Measurements from ENCODE around the gene EDAR.
A peak's percentile ranks its signal among the peaks of the same experiment; 100 is the strongest.

EDAR gene

DNA sequence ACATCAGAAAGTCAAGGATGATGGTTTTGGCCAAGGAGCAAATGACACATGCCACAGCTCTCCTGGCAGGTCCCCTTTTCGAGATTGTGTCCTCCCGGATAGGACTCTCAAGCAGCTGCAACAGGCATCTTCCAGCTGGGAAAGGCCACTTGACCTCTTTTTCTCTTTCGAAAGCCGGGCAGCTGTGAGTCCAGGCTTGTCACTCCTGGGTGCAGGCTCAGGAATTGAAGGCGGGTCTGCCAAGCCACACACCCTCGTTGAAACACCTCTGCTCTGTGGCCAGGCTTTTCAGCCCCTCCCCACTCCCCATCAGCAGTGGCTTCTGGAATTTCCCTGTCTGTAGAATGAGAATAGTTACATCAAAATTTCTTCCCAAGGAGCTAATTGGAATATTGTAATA, 104.4 kb downstream of the EDAR start:
- peak; percentile 6 for DNase-seq

GRCh38 chr2:108878276-108878675, 110.7 kb downstream of the EDAR start:
- H4K91ac ChIP-seq (ENCODE audit: low read length), result no peak overlapping the region
- H3K27ac ChIP-seq (ENCODE audit: low read length, poor library complexity, severe bottlenecking), result no peak overlapping the region
- WGBS, result 50% methylated on average over 2 of the region's 2 CpGs
- H2BK15ac ChIP-seq (ENCODE audit: low read depth, poor library complexity, severe bottlenecking), result no peak overlapping the region
- H3K9ac ChIP-seq (ENCODE audit: low read length), result no peak overlapping the region
- no peak overlapping the region for H2BK5ac ChIP-seq (ENCODE audit: low read depth, low read length, poor library complexity, severe bottlenecking)
- no peak overlapping the region for H3K4ac ChIP-seq (ENCODE audit: low read depth in 1 of 2, low read length in 2 of 2)
- H3K14ac ChIP-seq (ENCODE audit: low read length in 2 of 2), result no peak overlapping the region
- H3K23ac ChIP-seq (ENCODE audit: low read length in 2 of 2), result no peak overlapping the region
- peaks cover 29% of the 10 kb centered on the region for H3K9me3 ChIP-seq (ENCODE audit: control insufficient read depth, low read length)
- H2AFZ ChIP-seq (ENCODE audit: low read depth, low read length), result no peak overlapping the region
- H2BK120ac ChIP-seq (ENCODE audit: low read depth, low read length), result no peak overlapping the region
- no peaks in the 10 kb centered on the region for H3K4me1 ChIP-seq (ENCODE audit: control insufficient read depth, insufficient read depth, low read depth, low read length)
- H3K18ac ChIP-seq (ENCODE audit: low read depth in 1 of 2, low read length in 2 of 2), result no peak overlapping the region
- H4K8ac ChIP-seq (ENCODE audit: low read length), result no peak overlapping the region
- no peak for DNase-seq
- no peak overlapping the region for H3K4me2 ChIP-seq (ENCODE audit: low read length, poor library complexity, severe bottlenecking)
- no peaks in the 10 kb centered on the region for H3K27me3 ChIP-seq (ENCODE audit: control insufficient read depth in 1 of 2, insufficient read depth in 1 of 2, low read length in 2 of 2)
- H3K79me1 ChIP-seq (replicated peaks; ENCODE audit: low read length, poor library complexity, severe bottlenecking), result no peaks in the 10 kb centered on the region
- H3K4me3 ChIP-seq (ENCODE audit: insufficient read depth in 1 of 2, low read depth in 1 of 2, low read length in 2 of 2), result no peak overlapping the region
- no peak overlapping the region for H2BK12ac ChIP-seq (ENCODE audit: low read length in 2 of 2)
- H3K36me3 ChIP-seq (ENCODE audit: control insufficient read depth in 1 of 2, insufficient read depth in 2 of 2, low read depth in 1 of 2, low read length in 2 of 2), result peaks cover 0 to 2% of the 10 kb centered on the region in 2 experiments
- H2AK5ac ChIP-seq (ENCODE audit: low read length, severe bottlenecking), result no peak overlapping the region

More for the DNA sequence above, 104.4 kb downstream of the EDAR start:
- H3K9me3 ChIP-seq (ENCODE audit: control insufficient read depth, low read length), result peaks cover 52% of the 10 kb centered on the region
- no peaks in the 10 kb centered on the region for H3K27me3 ChIP-seq (ENCODE audit: control insufficient read depth in 1 of 2, insufficient read depth in 1 of 2, low read length in 2 of 2)
- no peak overlapping the region for H2AFZ ChIP-seq (ENCODE audit: low read depth, low read length)
- H3K4ac ChIP-seq (ENCODE audit: low read depth in 1 of 2, low read length in 2 of 2), result no peak overlapping the region
- no peak overlapping the region for H3K18ac ChIP-seq (ENCODE audit: low read depth in 1 of 2, low read length in 2 of 2)
- H3K4me2 ChIP-seq (ENCODE audit: low read length, poor library complexity, severe bottlenecking), result no peak overlapping the region
- H4K91ac ChIP-seq (ENCODE audit: low read length), result no peak overlapping the region
- H3K36me3 ChIP-seq (ENCODE audit: control insufficient read depth in 1 of 2, insufficient read depth in 2 of 2, low read depth in 1 of 2, low read length in 2 of 2), result no peaks in the 10 kb centered on the region
- H2BK12ac ChIP-seq (ENCODE audit: low read length in 2 of 2), result no peak overlapping the region
- peak overlapping the region; percentile 34 for H2BK120ac ChIP-seq (ENCODE audit: low read depth, low read length)
- H4K8ac ChIP-seq (ENCODE audit: low read length), result no peak overlapping the region
- 64% methylated on average over 4 of the region's 6 CpGs for WGBS
- H2BK5ac ChIP-seq (ENCODE audit: low read depth, low read length, poor library complexity, severe bottlenecking), result no peak overlapping the region
- H2AK5ac ChIP-seq (ENCODE audit: low read length, severe bottlenecking), result no peak overlapping the region
- H3K9ac ChIP-seq (ENCODE audit: low read length), result no peak overlapping the region
- no peak overlapping the region for H3K27ac ChIP-seq (ENCODE audit: low read length, poor library complexity, severe bottlenecking)
- no peak overlapping the region for H3K4me3 ChIP-seq (ENCODE audit: insufficient read depth in 1 of 2, low read depth in 1 of 2, low read length in 2 of 2)
- H3K79me1 ChIP-seq (replicated peaks; ENCODE audit: low read length, poor library complexity, severe bottlenecking), result no peaks in the 10 kb centered on the region
- H2BK15ac ChIP-seq (ENCODE audit: low read depth, poor library complexity, severe bottlenecking), result no peak overlapping the region
- H3K14ac ChIP-seq (ENCODE audit: low read length in 2 of 2), result no peak overlapping the region
- H3K4me1 ChIP-seq (ENCODE audit: control insufficient read depth, insufficient read depth, low read depth, low read length), result no peaks in the 10 kb centered on the region
- H3K23ac ChIP-seq (ENCODE audit: low read length in 2 of 2), result no peak overlapping the region

DNA sequence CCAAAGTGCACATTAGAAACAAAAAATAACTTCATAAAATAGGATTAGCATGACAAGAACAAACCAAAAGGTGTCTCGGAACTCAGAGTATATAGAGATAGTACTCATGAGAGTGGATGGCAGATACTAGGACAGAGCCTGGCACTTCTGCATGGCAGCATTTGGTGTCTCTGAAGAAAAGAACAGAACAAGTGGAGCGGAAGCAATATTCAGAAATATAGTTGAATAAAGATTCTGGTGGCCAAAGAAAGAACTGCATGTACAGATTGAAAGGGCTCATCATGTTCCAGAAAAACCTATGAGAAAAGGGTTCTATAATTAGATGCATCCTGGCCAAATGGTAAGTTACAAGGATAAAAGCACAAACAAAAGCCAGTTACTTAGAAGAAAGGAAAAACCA, 111.5 kb downstream of the EDAR start:
- no peak overlapping the region for H2BK5ac ChIP-seq (ENCODE audit: low read depth, low read length, poor library complexity, severe bottlenecking)
- no peak overlapping the region for H4K8ac ChIP-seq (ENCODE audit: low read length)
- no peak overlapping the region for H4K91ac ChIP-seq (ENCODE audit: low read length)
- H2BK15ac ChIP-seq (ENCODE audit: low read depth, poor library complexity, severe bottlenecking), result no peak overlapping the region
- DNase-seq, result no peak
- no peak overlapping the region for H2AK5ac ChIP-seq (ENCODE audit: low read length, severe bottlenecking)
- peaks cover 0 to 2% of the 10 kb centered on the region in 2 experiments for H3K36me3 ChIP-seq (ENCODE audit: control insufficient read depth in 1 of 2, insufficient read depth in 2 of 2, low read depth in 1 of 2, low read length in 2 of 2)
- no peak overlapping the region for H3K27ac ChIP-seq (ENCODE audit: low read length, poor library complexity, severe bottlenecking)
- H3K9ac ChIP-seq (ENCODE audit: low read length), result no peak overlapping the region
- no peak overlapping the region for H3K4me3 ChIP-seq (ENCODE audit: insufficient read depth in 1 of 2, low read depth in 1 of 2, low read length in 2 of 2)
- no peak overlapping the region for H3K4me2 ChIP-seq (ENCODE audit: low read length, poor library complexity, severe bottlenecking)
- no peak overlapping the region for H2BK12ac ChIP-seq (ENCODE audit: low read length in 2 of 2)
- H3K14ac ChIP-seq (ENCODE audit: low read length in 2 of 2), result no peak overlapping the region
- H2BK120ac ChIP-seq (ENCODE audit: low read depth, low read length), result no peak overlapping the region
- no peak overlapping the region for H2AFZ ChIP-seq (ENCODE audit: low read depth, low read length)
- no peak overlapping the region for H3K23ac ChIP-seq (ENCODE audit: low read length in 2 of 2)
- 100% methylated on average over 2 of the region's 2 CpGs for WGBS
- no peak overlapping the region for H3K18ac ChIP-seq (ENCODE audit: low read depth in 1 of 2, low read length in 2 of 2)
- no peaks in the 10 kb centered on the region for H3K27me3 ChIP-seq (ENCODE audit: control insufficient read depth in 1 of 2, insufficient read depth in 1 of 2, low read length in 2 of 2)
- no peak overlapping the region for H3K4ac ChIP-seq (ENCODE audit: low read depth in 1 of 2, low read length in 2 of 2)
- no peaks in the 10 kb centered on the region for H3K79me1 ChIP-seq (replicated peaks; ENCODE audit: low read length, poor library complexity, severe bottlenecking)
- no peaks in the 10 kb centered on the region for H3K4me1 ChIP-seq (ENCODE audit: control insufficient read depth, insufficient read depth, low read depth, low read length)
- H3K9me3 ChIP-seq (ENCODE audit: control insufficient read depth, low read length), result peaks cover 29% of the 10 kb centered on the region

DNA sequence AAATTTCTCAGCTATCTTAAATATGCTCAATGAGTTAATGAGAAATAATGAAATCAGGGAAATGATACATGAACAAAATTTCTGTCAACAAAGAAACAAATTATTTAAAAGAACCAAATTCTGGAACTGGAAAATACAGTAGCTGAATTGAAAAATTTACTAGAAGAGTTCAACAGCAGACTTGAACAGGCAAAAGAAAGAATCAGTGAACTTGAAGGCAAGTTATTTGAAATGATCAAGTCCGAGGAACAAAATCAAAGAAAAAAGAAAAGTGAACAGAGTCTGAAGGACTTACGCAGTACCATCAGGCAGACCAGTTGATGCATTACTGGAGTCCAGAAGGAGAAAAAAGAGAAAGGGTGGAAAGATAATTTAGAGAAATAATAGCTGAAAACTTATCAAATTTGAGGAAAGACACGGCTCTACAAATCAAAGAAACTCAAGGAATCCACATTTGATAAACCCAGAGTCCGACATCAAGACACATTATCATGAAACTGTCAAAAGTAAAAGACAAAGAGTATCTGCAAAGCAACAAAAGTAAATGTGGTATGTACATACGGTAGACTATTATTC, 118.9 kb downstream of the EDAR start:
- no peak overlapping the region for H4K8ac ChIP-seq (ENCODE audit: low read length)
- H2BK120ac ChIP-seq (ENCODE audit: low read depth, low read length), result no peak overlapping the region
- H3K79me1 ChIP-seq (replicated peaks; ENCODE audit: low read length, poor library complexity, severe bottlenecking), result no peaks in the 10 kb centered on the region
- no peaks in the 10 kb centered on the region for H3K27me3 ChIP-seq (ENCODE audit: control insufficient read depth in 1 of 2, insufficient read depth in 1 of 2, low read length in 2 of 2)
- H3K23ac ChIP-seq (ENCODE audit: low read length in 2 of 2), result no peak overlapping the region
- no peak overlapping the region for H2AFZ ChIP-seq (ENCODE audit: low read depth, low read length)
- WGBS, result 99% methylated on average over 4 of the region's 5 CpGs
- H2AK5ac ChIP-seq (ENCODE audit: low read length, severe bottlenecking), result no peak overlapping the region
- no peak overlapping the region for H2BK5ac ChIP-seq (ENCODE audit: low read depth, low read length, poor library complexity, severe bottlenecking)
- H3K18ac ChIP-seq (ENCODE audit: low read depth in 1 of 2, low read length in 2 of 2), result no peak overlapping the region
- no peak for DNase-seq
- no peak overlapping the region for H2BK15ac ChIP-seq (ENCODE audit: low read depth, poor library complexity, severe bottlenecking)
- H4K91ac ChIP-seq (ENCODE audit: low read length), result no peak overlapping the region
- no peak overlapping the region for H2BK12ac ChIP-seq (ENCODE audit: low read length in 2 of 2)
- no peak overlapping the region for H3K4ac ChIP-seq (ENCODE audit: low read depth in 1 of 2, low read length in 2 of 2)
- peaks cover 9 to 16% of the 10 kb centered on the region in 2 experiments for H3K36me3 ChIP-seq (ENCODE audit: control insufficient read depth in 1 of 2, insufficient read depth in 2 of 2, low read depth in 1 of 2, low read length in 2 of 2)
- H3K4me3 ChIP-seq (ENCODE audit: insufficient read depth in 1 of 2, low read depth in 1 of 2, low read length in 2 of 2), result no peak overlapping the region
- H3K9me3 ChIP-seq (ENCODE audit: control insufficient read depth, low read length), result peaks cover 29% of the 10 kb centered on the region
- no peak overlapping the region for H3K27ac ChIP-seq (ENCODE audit: low read length, poor library complexity, severe bottlenecking)
- H3K4me1 ChIP-seq (ENCODE audit: control insufficient read depth, insufficient read depth, low read depth, low read length), result no peaks in the 10 kb centered on the region
- H3K4me2 ChIP-seq (ENCODE audit: low read length, poor library complexity, severe bottlenecking), result no peak overlapping the region
- no peak overlapping the region for H3K9ac ChIP-seq (ENCODE audit: low read length)
- no peak overlapping the region for H3K14ac ChIP-seq (ENCODE audit: low read length in 2 of 2)

Measured in mesenchymal stem cell (in vitro differentiated cells and primary cell).